Tibial nerve (tissue), 4 donors: Measurements from ENCODE around the gene TTC21A. TPM values are rescaled to one million over a fixed set of nuclear protein-coding genes. Genes with fewer than 3 reads are reported as not detected.
"Not testable (repeated sequence)": the region's sequence is repeated elsewhere in the genome, so short reads cannot be mapped to it uniquely, and the experiment has no call there.

Source experiments
- DNase-seq, 2 donors: peaks; one replicate each; pipeline ENCODE4 v3.0.0-alpha.2; 2019; ENCODE audit warnings: low spot score in 2 of 2
- H3K27ac ChIP-seq, 4 donors: fragments of 200-600 bp; sonication (generic) in 3 of 4; one replicate each; pipeline ENCODE4 v1.5.1; 2017 to 2019; ENCODE audit warnings: mild to moderate bottlenecking in 1 of 4
- H3K27me3 ChIP-seq, 2 donors: fragments of 200-600 bp; sonication (generic) in 1 of 2; one replicate each; pipeline versions ENCODE4 v1.5.1 to v1.6.0; 2017 to 2019
- H3K36me3 ChIP-seq, 3 donors: fragments of 200-600 bp; sonication (generic); one replicate each; pipeline ENCODE4 v1.5.1; 2018 to 2019
- H3K4me1 ChIP-seq, 4 donors: fragments of 200-600 bp; sonication (generic) in 3 of 4; one replicate each; pipeline ENCODE4 v1.5.1; 2017 to 2019
- H3K4me3 ChIP-seq, 4 donors: fragments of 200-600 bp; sonication (generic) in 3 of 4; one replicate each; pipeline ENCODE4 v1.5.1; 2017 to 2019; ENCODE audit warnings: mild to moderate bottlenecking in 1 of 4, moderate library complexity in 1 of 4
- H3K9me3 ChIP-seq, 4 donors: fragments of 200-600 bp; sonication (generic) in 3 of 4; one replicate each; pipeline ENCODE4 v1.5.1; 2017 to 2019
- CTCF ChIP-seq, 5 experiments: fragments of 200-600 bp in 3 of 5; fragments of 450-650 bp in 2 of 5; sonication (generic) in 3 of 5; IDR thresholded peaks; one replicate each; pipeline ENCODE4 v1.5.1; 2016 to 2019; ENCODE audit warnings: antibody characterized with exemption in 5 of 5, mild to moderate bottlenecking in 3 of 5, moderate library complexity in 2 of 5
- EP300 ChIP-seq, 2 donors: sonication (generic); formaldehyde crosslinking; IDR thresholded peaks; one replicate each; pipeline ENCODE4 v1.6.1; 2017; ENCODE audit warnings: antibody characterized with exemption in 2 of 2, mild to moderate bottlenecking in 1 of 2
- POLR2A ChIP-seq, 2 donors: fragments of 450-650 bp; IDR thresholded peaks; one replicate each; pipeline ENCODE4 v1.6.1; 2017; ENCODE audit warnings: antibody characterized with exemption in 2 of 2, mild to moderate bottlenecking in 2 of 2, moderate library complexity in 2 of 2
- WGBS, 2 donors: methylation state at CpG; one replicate each; pipeline ENCODE4 v1.1.5; 2018; 5-methylcytosine and 5-hydroxymethylcytosine counted together
- total RNA-seq, 4 donors: library from RNA; depleted of rRNA; stranded (reverse); fragments of >200 nt; gene quantifications; one replicate each; pipeline ENCODE4 v1.1.0, GENCODE V29; 2016

TTC21A gene
- total RNA-seq, 4 donors from 2014 or later: 11.5 to 21.6 (median 12.8) TPM

- H3K36me3 ChIP-seq: no peaks in the 10 kb centered on the region
- no peaks in the 10 kb centered on the region for H3K27me3 ChIP-seq
- no peaks in the 10 kb centered on the region for H3K9me3 ChIP-seq
- TF ChIP-seq EP300 (IDR thresholded peaks at IDR 0.05) (no peak), CTCF (IDR thresholded peaks at IDR 0.05) (no peak), POLR2A (IDR thresholded peaks at IDR 0.05) (no peak)
- WGBS, 2 donors: 89 to 90% methylated on average over 4 of the region's 4 CpGs
- no peak overlapping the region for H3K27ac ChIP-seq
- H3K4me3 ChIP-seq: no peak overlapping the region
- no peak for DNase-seq
- peaks cover 0 to 24% (median 9%) of the 10 kb centered on the region in 4 donors for H3K4me1 ChIP-seq
Measured at GRCh38 chr3:39170461-39170860, 63.0 kb downstream of the TTC21A start.

GRCh38 chr3:39170877-39171276 lies 63.4 kb downstream of the TTC21A start:
- not testable (repeated sequence) for H3K4me3 ChIP-seq, DNase-seq, H3K9me3 ChIP-seq, H3K36me3 ChIP-seq, H3K27me3 ChIP-seq, H3K27ac ChIP-seq
- WGBS, 2 donors: 92 to 95% methylated on average over 6 of the region's 6 CpGs
- H3K4me1 ChIP-seq: peaks cover 0 to 23% (median 9%) of the 10 kb centered on the region in 4 donors

GRCh38 chr3:39171860-39172259 lies 64.4 kb downstream of the TTC21A start:
- Histone ChIP-seq H3K4me1 (peaks cover 0 to 16% (median 7%) of the 10 kb centered on the region in 4 donors), H3K27me3 (no peaks in the 10 kb centered on the region), H3K9me3 (no peaks in the 10 kb centered on the region), H3K36me3 (no peaks in the 10 kb centered on the region), H3K27ac (no peak overlapping the region), H3K4me3 (no peak overlapping the region)
- no peak for DNase-seq
- TF ChIP-seq EP300 (IDR thresholded peaks at IDR 0.05) (no peak), POLR2A (IDR thresholded peaks at IDR 0.05) (no peak), CTCF (IDR thresholded peaks at IDR 0.05) (no peak)
- 62 to 69% methylated on average over 2 of the region's 2 CpGs for WGBS, 2 donors

GRCh38 chr3:39173318-39174125 lies 66.0 kb downstream of the TTC21A start:
- no peaks in the 10 kb centered on the region for H3K36me3 ChIP-seq
- no peak for TF ChIP-seq EP300 (IDR thresholded peaks at IDR 0.05)
- TF ChIP-seq POLR2A (IDR thresholded peaks at IDR 0.05): no peak
- no peak for TF ChIP-seq CTCF (IDR thresholded peaks at IDR 0.05)
- 76 to 88% methylated on average over 2 of the region's 2 CpGs for WGBS, 2 donors

GRCh38 chr3:39176025-39176714 lies 68.7 kb downstream of the TTC21A start:
- Histone ChIP-seq H3K36me3 (no peaks in the 10 kb centered on the region), H3K27ac (peak overlapping the region; percentile 85 to 97 (median 94)), H3K4me3 (no peak overlapping the region), H3K4me1 (peaks cover 0 to 40% (median 26%) of the 10 kb centered on the region in 4 donors), H3K27me3 (no peaks in the 10 kb centered on the region), H3K9me3 (no peaks in the 10 kb centered on the region)
- DNase-seq: no peak
- no peak for TF ChIP-seq EP300 (IDR thresholded peaks at IDR 0.05)
- no peak for TF ChIP-seq POLR2A (IDR thresholded peaks at IDR 0.05)
- TF ChIP-seq CTCF (IDR thresholded peaks at IDR 0.05): no peak
- 91 to 95% methylated on average over 6 of the region's 6 CpGs for WGBS, 2 donors

More at GRCh38 chr3:39173318-39174125, 66.0 kb downstream of the TTC21A start:
- Histone ChIP-seq H3K27ac (no peak overlapping the region), H3K9me3 (no peaks in the 10 kb centered on the region), H3K4me1 (peaks cover 0 to 16% (median 13%) of the 10 kb centered on the region in 4 donors), H3K27me3 (no peaks in the 10 kb centered on the region), H3K4me3 (no peak overlapping the region)
- DNase-seq: no peak
